ENCODE data around the gene RGS10. TPM values are rescaled to one million over a fixed set of nuclear protein-coding genes. Genes with fewer than 3 reads are reported as not detected.

RGS10 gene
- total and polyA plus RNA-seq, 9 of the 15 experiments (the other 6 are each of a cell fraction or from before 2014, with no cell fraction given): 31.9 to 123 (median 62.1) TPM

DNA sequence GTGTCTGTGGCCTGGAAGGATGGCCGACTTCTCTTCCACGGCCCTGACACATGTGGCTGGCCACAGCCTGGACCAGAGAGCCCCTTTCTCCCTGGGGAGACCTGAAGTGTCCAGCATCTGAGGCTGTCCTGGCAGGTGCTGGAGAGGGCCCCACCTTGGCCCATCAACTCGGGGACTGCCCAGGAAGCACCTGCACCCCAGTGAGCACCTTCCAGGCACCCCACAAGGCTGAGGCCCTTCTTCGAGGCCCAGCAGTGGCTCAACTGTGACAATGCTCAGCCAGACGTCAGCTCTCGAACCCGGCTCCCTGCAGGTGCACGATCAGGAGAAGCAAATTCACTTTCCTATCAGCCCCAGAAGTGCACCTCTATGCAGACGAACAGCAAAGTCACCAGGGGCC lies 24.3 kb downstream of the RGS10 start:
- Histone ChIP-seq H3K9me3 (replicated peaks; ENCODE audit: control insufficient read depth, insufficient read depth, low read depth, low read length) (no peaks in the 10 kb centered on the region), H3K27me3 (ENCODE audit: control insufficient read depth in 2 of 2, insufficient read depth in 2 of 2, low read length in 2 of 2) (no peaks in the 10 kb centered on the region), H3K4me2 (ENCODE audit: insufficient read depth, low read length) (no peak overlapping the region), H3K9ac (ENCODE audit: insufficient read depth in 1 of 2, low read depth in 2 of 2, low read length in 2 of 2) (peak overlapping the region in 1 of 2 experiments; percentile 66; a peak in 2 of 4 replicates), H4K20me1 (replicated peaks; ENCODE audit: control insufficient read depth, insufficient read depth, low read length) (no peaks in the 10 kb centered on the region), H3K27ac (ENCODE audit: extremely low read depth, low read depth, low read length) (peak overlapping the region; percentile 74), H2AFZ (ENCODE audit: low read depth, low read length) (no peak overlapping the region), H3K36me3 (ENCODE audit: control insufficient read depth, insufficient read depth, low read length) (peaks cover 51% of the 10 kb centered on the region), H3K79me2 (ENCODE audit: control insufficient read depth, insufficient read depth, low read length) (peaks cover 21% of the 10 kb centered on the region; the same call in 1 of the 3 replicates), H3K9me1 (ENCODE audit: control insufficient read depth, insufficient read depth, low read length) (no peaks in the 10 kb centered on the region), H3K4me3 (no peak overlapping the region), H3K4me1 (replicated peaks in 1 of 2; ENCODE audit: control insufficient read depth in 2 of 2, insufficient read depth in 2 of 2, low read length in 2 of 2) (peaks cover 59 to 62% of the 10 kb centered on the region in 2 experiments)
- no peak for ATAC-seq
- no peak for DNase-seq (ENCODE audit: extremely low read depth in 1 of 4, low spot score in 3 of 4)
- POLR2A ChIA-PET: interaction anchor here (0.6 to 1.1 kb wide), 2 partner anchors 9 to 180 kb away, joined by 3 read pairs; no protein-coding TSS in a partner anchor
- in situ Hi-C loops (cut with MboI) (no loop called here), intact Hi-C loops (cut with micrococcal nuclease) (no loop called here)
- WGBS (ENCODE audit: insufficient coverage, low coverage, missing lambda C conversion rate): 80% methylated on average over 7 of the region's 9 CpGs
- no TSS peak for BruUV-seq (replicated peaks)
- FAIRE-seq: no peak
- CTCF ChIA-PET (ENCODE audit: low intra/inter-chr PET ratio): no interaction called here
- no peak for TF ChIP-seq LARP7 (IDR thresholded peaks at IDR 0.05)
- no peak for TF ChIP-seq ZZZ3 (IDR thresholded peaks at IDR 0.05)
- no peak for TF ChIP-seq DPF2 (IDR thresholded peaks at IDR 0.05)
- no peak for TF ChIP-seq STAT5B (CRISPR knock-in tag; IDR thresholded peaks at IDR 0.05)
- TF ChIP-seq, protein P1, sequence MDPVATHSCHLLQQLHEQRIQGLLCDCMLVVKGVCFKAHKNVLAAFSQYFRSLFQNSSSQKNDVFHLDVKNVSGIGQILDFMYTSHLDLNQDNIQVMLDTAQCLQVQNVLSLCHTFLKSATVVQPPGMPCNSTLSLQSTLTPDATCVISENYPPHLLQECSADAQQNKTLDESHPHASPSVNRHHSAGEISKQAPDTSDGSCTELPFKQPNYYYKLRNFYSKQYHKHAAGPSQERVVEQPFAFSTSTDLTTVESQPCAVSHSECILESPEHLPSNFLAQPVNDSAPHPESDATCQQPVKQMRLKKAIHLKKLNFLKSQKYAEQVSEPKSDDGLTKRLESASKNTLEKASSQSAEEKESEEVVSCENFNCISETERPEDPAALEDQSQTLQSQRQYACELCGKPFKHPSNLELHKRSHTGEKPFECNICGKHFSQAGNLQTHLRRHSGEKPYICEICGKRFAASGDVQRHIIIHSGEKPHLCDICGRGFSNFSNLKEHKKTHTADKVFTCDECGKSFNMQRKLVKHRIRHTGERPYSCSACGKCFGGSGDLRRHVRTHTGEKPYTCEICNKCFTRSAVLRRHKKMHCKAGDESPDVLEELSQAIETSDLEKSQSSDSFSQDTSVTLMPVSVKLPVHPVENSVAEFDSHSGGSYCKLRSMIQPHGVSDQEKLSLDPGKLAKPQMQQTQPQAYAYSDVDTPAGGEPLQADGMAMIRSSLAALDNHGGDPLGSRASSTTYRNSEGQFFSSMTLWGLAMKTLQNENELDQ (CRISPR knock-in tag; IDR thresholded peaks at IDR 0.05; ENCODE audit: borderline replicate concordance): no peak
- TF ChIP-seq SRSF7 (optimal IDR thresholded peaks at IDR 0.05; ENCODE audit: low read depth, low read length): no peak
- TF ChIP-seq ZFX (CRISPR knock-in tag; IDR thresholded peaks at IDR 0.05): no peak
- TF ChIP-seq, protein P2, sequence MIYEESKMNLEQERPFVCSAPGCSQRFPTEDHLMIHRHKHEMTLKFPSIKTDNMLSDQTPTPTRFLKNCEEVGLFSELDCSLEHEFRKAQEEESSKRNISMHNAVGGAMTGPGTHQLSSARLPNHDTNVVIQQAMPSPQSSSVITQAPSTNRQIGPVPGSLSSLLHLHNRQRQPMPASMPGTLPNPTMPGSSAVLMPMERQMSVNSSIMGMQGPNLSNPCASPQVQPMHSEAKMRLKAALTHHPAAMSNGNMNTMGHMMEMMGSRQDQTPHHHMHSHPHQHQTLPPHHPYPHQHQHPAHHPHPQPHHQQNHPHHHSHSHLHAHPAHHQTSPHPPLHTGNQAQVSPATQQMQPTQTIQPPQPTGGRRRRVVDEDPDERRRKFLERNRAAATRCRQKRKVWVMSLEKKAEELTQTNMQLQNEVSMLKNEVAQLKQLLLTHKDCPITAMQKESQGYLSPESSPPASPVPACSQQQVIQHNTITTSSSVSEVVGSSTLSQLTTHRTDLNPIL (CRISPR knock-in tag; IDR thresholded peaks at IDR 0.05): no peak
- no peak for TF ChIP-seq GTF2A2 (tag; IDR thresholded peaks at IDR 0.05)
- TF ChIP-seq, protein P3, sequence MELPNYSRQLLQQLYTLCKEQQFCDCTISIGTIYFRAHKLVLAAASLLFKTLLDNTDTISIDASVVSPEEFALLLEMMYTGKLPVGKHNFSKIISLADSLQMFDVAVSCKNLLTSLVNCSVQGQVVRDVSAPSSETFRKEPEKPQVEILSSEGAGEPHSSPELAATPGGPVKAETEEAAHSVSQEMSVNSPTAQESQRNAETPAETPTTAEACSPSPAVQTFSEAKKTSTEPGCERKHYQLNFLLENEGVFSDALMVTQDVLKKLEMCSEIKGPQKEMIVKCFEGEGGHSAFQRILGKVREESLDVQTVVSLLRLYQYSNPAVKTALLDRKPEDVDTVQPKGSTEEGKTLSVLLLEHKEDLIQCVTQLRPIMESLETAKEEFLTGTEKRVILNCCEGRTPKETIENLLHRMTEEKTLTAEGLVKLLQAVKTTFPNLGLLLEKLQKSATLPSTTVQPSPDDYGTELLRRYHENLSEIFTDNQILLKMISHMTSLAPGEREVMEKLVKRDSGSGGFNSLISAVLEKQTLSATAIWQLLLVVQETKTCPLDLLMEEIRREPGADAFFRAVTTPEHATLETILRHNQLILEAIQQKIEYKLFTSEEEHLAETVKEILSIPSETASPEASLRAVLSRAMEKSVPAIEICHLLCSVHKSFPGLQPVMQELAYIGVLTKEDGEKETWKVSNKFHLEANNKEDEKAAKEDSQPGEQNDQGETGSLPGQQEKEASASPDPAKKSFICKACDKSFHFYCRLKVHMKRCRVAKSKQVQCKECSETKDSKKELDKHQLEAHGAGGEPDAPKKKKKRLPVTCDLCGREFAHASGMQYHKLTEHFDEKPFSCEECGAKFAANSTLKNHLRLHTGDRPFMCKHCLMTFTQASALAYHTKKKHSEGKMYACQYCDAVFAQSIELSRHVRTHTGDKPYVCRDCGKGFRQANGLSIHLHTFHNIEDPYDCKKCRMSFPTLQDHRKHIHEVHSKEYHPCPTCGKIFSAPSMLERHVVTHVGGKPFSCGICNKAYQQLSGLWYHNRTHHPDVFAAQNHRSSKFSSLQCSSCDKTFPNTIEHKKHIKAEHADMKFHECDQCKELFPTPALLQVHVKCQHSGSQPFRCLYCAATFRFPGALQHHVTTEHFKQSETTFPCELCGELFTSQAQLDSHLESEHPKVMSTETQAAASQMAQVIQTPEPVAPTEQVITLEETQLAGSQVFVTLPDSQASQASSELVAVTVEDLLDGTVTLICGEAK (IDR thresholded peaks at IDR 0.05): no peak
- TF ChIP-seq, protein P3 (CRISPR knock-in tag; IDR thresholded peaks at IDR 0.05): no peak
